HG03025 (cell line): ENCODE results near the gene BRD3.
"Not testable (repeated sequence)": the region's sequence is repeated elsewhere in the genome, so short reads cannot be mapped to it uniquely, and the experiment has no call there.

Experiments
- ATAC-seq: cut with Tn5 transposase; IDR thresholded peaks from one replicate; pipeline ENCODE4 v1.9.1; 2021; ENCODE audit warnings: mild to moderate bottlenecking, moderate library complexity; ENCODE audit not compliant: unreplicated experiment, low FRiP score

Gene BRD3

DNA sequence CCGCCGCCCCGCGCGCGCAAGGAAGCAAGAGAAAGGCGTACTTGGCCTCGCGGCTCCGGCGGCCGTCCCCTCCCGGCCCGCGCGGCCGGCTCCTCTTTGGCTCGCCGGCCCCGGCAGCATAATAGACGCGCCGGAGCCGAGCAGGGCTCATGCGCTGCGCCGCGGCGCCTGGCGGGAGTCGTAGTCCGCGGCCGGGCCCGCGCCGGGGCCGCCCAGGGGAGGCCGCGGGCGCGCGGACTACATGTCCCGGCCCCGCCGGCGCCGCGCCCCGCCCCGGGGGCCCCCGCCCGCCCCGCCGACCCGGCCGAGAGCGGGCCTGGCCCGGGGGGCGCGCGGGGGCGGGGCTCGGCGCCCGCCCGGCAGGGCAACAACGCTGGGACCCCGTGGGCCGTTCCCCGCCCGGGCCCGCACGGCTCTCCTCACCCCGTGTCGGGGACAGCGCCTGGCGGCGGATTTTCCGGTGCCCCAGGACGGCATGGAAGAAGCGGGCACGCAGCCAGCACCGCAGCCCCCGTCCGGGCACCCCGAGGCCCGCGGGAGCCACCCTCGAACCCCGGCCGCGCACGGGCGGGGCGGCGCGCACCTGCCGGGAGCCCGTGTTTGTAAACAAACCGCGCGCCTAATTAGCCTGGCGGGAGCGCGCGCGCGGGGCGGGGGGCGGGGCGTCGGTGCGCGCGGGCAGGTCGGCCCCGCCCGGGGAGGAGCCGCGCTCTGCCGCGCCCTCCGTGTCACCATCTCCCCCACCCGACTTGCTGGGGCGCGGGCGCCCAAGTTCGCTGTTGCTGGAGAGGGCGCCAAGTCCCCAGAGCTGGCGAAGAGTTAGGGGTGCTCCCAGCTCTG lies at the start of gene BRD3:
Gene BRD3, minus strand, starts transcription at position 123 of the 840 bp plus-strand sequence. CDS start 14,549 bp downstream, outside the sequence.
- peak; percentile 58 for ATAC-seq

DNA sequence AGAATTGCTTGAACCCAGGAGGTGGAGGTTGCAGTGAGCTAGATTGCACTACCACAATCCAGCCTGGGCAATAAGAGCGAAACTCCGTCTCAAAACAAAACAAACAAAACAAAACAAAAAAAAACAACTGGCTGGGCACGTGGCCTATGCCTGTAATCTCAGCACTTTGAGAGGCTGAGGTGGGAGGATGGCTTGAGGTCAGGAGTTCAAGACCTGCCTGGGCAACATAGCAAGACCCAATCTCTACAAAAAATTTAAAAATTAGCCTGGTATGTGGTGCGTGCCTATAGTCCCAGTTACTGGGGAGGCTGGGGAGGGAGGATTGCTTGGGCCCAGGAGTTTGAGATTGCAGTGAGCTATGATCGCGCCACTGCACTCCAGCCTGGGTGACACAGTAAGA lies 44.7 kb upstream of the BRD3 start:
- ATAC-seq, result no peak

DNA sequence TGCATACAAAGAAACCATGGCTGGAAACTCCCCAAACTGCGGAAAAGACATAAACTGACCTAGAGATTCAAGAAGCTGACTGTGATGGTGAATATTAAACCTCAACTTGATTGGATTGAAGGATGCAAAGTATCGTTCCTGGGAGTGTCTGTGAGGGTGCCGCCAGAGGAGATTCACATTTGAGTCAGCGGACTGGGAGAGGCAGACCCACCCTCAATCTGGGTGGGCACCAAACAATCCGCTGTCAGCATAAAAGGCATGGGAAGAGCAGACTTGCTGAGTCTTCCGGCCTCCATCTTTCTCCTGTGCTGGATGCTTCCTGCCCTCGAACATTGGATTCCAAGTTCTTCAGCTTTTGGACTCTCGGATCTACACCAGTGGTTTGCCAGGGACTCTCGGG lies 43.2 kb upstream of the BRD3 start:
- ATAC-seq, result no peak

DNA sequence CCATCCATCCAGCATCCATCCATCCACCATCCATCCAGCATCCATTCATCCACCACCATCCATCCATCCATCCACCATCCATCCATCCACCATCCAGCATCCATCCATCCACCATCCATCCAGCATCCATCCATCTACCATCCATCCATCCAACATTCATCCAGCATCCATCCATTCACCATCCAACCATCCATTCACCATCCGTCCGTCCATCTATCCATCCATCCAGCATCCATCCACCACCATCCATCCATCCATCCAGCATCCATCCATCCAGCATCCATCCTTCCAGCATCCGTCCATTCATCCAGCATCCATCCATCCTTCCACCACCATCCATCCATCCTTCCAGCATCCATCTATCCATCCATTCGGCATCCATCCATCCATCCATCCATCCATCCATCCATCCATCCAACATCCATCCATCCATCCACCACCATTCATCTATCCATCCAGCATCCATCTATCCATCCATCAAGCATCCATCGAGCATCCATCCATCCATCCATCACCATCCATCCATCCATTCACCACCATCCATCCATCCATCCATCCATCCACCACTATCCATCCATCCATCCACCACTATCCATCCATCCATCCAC lies 35.7 kb upstream of the BRD3 start:
- no peak for ATAC-seq

DNA sequence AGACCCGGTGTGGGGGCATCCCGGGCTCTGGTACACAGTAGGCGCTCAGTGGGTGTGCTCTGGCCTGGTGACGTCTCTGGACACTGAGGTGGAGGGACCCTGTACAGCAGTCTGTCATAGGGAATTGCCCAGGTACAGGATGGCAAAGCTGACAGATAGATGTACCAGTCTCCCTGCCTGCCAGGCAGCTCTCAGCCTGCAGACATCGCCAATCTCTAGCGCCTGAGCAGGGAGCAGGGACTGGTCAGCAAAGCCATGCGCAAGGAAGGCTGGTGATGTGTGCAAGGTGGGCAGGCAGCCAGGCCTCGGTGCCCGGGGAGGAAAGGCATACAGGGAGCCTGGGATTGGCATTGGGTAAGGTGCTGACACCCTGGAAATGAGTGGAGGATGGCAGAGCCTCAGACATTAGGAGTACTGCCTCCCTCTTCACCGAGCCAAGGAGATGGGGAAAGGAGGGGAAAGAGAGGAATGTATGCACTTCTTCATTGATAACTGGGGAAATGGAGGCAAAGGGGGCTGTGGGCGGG lies 33.9 kb upstream of the BRD3 start:
- ATAC-seq, result no peak

DNA sequence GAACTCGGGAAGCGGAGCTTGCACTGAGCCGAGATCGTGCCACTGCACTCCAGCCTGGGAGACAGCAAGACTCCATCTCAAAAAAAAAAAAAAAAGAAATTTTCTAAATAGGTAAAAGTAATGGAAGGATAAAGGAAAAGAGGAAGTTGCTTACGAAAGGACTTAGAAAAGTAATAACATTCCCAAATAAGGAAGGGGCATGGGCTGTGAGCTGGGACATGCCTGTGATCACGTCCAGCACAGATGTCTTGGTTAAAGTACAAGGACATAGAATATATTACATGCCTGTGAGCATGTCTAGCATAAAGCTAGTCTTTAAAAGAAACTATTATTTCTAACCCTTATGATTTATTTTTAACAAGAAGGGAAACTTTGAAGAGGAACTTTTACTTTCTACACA lies 33.3 kb upstream of the BRD3 start:
- not testable (repeated sequence) for ATAC-seq

DNA sequence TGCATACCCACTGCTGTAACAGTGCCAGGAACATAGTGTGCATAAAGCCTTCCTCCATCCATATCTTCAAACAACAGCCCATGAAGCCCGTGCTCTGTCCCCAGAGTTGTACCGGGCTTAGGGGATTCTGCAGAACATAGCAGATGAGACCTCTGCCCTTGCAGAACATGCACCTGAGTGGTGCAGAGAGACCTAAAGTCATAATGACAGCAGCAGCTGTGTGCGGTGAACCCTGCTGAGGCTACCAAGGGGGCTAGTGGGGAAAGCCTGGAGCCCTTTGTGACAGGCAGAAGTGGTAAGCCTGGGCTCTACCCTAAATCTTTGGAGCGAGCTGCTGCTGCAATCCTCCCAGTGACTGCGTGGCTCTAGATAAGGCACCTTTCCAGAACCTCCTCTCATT lies 32.2 kb upstream of the BRD3 start:
- ATAC-seq, result no peak

DNA sequence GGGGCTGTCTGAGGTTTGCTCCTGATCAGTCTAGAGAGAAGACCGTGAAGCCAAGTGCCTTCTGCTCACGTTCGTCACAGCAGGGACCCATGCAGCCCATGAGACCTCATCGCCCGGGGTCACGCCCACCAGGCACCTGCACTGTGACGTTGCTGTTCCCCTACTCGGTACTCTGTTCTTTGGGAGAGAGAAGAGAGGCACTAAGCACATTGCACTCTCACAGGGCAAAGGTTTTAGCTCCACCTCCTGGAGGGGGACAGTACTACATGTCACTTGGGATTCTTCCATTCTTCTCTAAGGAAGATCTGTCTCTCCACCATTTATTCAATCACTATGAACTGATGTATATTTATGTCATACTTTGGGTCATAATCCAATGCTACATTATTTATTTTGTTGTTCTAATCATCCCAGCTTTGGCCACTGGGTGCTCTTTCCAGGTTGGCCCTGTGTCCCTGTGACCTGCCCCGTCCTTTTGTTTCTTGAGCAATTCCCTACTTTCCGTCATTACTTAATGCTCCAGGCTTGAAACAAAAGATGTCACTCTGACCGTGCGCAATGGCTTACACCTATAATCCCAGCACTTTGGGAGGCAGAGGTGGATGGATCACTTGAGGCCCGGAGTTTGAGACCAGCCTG lies 31.4 kb upstream of the BRD3 start:
- ATAC-seq, result no peak

DNA sequence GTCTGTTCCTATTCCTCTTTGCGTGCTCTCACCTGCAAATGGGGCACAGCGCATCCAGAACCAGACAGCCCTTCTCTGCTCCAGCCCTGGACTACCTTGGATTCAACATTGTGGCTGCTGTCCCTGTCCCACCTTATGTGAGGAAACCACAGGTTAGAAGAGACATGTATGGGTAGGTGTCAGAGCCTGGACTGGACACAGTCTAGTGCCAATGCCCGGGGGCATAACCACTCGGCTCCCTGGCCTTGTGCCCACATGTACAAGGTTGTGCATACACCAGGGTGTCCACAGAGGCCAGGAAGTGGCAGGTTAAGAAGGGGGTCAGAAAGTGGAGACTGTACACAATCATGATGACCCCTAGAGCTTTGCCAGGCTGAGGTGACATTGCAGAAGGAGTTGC lies 22.1 kb upstream of the BRD3 start:
- ATAC-seq, result no peak

DNA sequence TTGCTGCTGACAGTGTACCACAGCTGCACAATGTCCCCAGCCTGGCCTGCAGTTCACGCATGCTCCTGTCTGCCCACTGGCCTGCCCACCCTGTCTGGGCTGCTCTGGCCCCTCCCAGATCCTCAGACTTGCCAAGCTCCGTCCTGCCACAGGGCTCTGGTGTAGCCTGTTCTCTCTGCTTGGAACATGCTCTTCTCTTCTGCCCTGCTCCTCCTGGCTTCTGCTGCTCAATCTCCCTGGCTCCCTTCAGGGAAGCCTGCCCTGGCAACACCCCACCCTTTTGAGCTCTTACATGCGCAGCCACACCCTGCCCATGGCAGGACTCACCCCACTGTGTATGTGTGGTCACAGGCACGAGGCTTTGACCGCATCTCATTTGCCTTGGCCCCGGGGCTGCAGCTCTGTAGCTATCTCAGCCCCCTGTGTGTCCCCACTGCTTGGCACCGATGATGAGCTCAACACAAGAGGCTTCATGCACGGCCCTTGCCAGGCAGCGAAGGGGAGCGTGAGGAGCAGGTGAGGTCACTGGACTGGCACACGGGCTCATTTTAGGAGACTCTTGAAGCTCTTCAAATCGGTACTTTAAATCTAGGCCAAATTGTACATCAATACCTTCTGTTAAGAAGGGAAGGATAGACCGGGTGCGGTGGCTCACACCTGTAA lies 20.4 kb upstream of the BRD3 start:
- ATAC-seq, result no peak

DNA sequence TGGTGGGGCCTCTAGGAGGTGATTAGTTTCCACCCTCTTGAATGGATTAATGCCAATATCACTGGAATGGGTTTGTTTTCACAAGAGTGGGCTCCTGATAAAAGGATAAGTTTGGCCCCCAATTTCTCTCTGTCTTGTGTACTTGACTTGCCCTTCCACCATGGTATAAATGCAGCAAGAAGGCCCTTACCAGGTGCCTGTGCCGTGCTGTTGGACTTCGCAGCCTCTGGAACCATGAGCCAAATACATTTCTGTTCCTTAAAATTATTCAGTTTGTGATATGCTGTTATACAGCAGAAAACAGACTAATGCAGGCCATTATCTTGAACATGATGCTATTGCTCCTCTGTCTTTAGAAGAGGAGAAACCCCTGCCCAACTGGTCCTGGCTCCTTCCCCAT lies 17.8 kb upstream of the BRD3 start:
- no peak for ATAC-seq

DNA sequence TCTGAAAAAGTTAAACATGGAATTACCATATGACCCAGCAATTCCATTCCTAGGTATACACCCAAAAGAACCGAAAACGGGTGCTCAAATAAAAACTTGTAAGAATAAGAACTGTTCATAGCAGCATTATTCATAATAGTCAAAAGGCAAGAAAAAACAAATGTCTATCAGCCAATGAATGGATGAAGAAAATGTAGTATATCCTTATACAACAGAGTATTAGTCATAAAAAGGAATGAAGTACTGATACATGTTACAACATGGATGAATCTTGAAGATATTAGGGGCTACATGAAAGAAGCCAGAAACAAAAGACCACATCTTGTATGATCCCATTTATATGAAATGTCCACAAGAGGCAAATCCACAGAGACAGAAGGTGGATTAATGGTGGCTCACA lies 15.6 kb upstream of the BRD3 start:
- ATAC-seq, result no peak

DNA sequence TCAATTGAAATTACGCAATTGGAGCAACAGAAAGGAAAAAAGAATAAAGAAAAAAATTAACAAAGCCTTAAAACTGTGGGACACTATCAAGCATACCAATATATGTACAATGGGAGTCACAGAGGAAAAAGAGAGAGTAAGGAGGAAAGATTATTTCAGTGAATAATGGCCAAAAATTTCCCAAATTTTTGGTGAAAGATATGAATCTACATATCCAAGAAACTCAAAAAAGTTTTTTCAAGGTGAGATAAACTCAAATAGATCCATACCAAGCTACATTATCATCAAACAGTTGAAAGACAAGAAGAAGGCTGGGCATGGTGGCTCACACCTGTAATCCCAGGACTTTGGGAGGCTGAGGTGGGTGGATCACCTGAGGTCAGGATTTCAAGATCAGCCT lies 8.8 kb upstream of the BRD3 start:
- no peak for ATAC-seq

DNA sequence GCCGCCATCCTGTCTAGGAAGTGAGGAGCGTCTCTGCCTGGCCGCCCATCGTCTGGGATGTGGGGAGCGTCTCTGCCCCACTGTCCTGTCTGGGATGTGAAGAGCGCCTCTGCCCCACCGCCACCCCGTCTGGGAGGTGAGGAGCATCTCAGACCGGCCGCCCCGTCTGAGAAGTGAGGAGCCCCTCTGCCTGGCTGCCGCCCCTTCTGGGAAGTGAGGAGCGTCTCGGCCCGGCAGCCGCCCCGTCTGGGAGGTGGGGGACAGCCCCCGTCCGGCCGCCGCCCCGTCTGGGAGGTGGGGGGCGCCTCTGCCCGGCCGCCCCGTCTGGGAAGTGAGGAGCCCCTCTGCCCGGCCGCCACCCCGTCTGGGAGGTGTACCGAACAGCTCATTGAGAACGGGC lies 7.9 kb upstream of the BRD3 start:
- ATAC-seq, result not testable (repeated sequence)

DNA sequence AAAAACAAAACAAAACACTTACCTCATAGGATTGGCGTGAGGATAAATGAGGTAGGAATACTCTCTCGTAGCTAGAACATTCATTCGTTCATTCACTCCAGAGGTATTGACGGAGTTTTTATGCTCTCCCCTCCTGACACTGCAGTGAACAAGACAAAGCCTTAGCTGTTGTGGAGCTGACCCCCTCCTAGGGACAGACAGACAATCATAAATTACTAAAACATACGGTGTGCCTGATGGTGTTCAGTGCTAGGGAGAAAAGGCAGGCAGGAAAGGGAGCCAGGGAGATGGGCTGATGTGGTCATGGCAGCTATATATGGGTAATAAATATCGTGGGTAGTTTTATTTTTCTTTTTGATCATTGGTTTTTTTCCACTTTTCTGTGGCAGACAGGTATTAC lies 5.7 kb upstream of the BRD3 start:
- no peak for ATAC-seq

DNA sequence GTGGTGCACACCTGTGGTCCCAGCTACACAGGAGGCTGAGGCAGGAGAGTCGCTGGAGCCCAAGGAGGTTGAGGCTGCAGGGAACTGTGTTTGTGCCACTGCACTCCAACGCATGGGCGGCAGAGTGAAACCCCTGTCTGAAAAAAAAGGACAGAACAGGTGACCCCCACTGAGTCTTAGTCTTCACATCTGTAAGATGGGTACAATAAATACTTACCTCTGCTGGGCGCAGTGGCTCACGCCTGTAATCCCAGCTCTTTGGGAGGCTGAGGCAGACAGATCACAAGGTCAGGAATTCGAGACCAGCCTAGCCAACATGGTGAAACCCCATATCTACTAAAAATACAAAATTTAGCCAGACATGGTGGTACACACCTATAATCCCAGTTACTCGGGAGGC lies 4.9 kb upstream of the BRD3 start:
- ATAC-seq, result not testable (repeated sequence)

DNA sequence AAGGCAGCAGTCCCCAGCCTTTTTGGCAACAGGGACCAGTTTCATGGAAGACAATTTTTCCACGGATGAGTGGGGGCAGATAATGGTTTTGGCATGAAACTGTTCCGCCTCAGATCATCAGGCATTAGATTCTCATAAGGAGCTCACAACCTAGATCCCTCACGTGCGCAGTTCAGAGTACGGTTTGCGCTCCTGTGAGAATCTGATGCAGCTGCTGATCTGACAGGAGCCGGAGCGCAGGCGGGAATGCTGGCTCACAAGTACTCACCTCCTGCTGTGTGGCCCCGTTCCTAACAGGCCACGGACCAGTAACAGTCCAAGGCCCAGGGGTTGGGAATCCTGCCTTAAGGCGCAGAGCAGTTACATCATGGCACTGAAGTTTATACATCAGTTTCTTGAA lies 3.3 kb upstream of the BRD3 start:
- no peak for ATAC-seq

DNA sequence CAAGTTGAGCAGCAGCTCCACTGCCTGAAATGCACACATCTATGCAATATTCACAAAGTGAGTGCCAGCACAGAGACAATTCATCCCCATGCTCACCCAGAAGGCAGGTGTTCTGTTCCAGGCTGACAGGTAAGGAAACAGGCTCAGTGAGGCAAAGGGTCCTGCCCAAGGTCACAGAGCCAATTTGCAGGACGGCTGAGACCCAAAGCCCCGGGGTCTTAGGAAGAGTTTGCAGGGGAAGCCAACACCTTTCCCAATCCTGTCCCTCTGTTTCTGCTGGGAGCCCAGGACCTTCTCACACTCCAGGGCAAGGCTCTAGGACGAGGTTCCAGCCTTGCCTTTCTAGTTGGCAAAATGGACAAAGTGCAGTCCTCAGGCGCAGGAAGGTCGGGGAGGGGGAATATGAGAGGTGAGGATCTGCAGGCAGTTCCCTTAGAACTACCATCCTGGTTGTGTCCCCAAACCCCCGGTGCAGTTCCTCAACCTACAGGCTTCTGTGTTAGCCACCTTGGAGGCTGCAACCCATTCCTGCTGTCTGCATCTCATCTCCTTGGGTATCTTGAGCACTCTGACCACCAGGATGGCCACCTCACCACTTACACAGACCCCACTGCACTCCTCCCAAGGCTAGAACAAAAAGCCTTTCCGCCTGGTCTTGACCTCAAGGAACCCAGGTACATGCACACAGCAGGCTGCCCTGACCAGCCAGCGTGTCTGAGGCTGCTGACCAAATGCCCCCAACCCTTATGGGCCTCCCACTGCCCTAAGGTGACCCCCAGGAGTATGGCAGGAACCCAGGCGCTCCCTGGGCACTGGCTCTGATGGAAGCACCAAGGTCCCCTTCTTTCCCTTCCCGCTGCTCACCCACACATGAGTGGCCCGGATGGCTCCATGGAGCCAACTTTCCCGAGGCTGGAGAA lies 1.9 kb upstream of the BRD3 start:
- no peak for ATAC-seq

DNA sequence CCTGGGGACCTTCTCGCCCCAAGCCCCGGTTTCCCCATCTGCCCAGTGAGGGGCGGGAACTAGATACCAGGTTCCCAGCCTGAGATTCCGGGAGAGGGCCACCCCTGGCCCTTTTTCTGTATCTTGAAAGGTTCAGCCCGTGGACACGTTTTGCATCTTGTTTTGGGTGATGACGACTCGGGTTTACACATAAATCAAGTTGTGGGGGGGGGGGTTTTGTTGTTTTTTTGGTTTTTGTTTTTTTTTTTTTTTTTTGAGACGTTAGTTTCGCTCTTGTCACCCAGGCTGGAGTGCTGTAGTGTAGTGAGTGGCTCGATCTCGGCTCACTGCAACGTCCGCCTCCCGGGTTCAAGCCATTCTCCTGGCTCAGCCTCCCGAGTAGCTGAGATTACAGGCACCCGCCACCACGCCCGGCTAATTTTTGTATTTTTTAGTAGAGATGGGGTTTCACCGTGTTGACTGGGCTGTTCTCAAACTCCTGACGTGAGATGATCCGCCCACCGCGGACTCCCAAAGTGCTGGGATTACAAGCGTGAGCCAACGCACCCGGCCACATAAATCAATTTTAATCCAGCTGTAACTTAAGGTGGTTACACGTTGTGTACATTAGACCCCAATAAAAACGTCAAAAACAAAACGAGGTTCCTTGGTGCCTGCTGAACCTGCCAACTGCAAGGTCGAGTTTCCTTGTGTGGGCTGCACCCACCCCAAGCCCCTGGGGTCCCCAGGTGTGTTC lies 1.1 kb upstream of the BRD3 start:
- no peak for ATAC-seq
